ENCODE results near the gene CRTC1. TPM values are rescaled to one million over a fixed set of nuclear protein-coding genes. Genes with fewer than 3 reads are reported as not detected.

The CRTC1 gene
- total RNA-seq, 1 experiment from 2014 or later: 12.3 TPM

GRCh38 chr19:18684642-18684993 is 1.1 kb downstream of the CRTC1 start:
- ATAC-seq (no peak), DNase-seq (ENCODE audit: low spot score) (no peak)
- no peak for TF ChIP-seq OVOL2 (CRISPR knock-in tag; IDR thresholded peaks at IDR 0.05; ENCODE audit: borderline replicate concordance)
- no peak for TF ChIP-seq MLX (CRISPR knock-in tag; IDR thresholded peaks at IDR 0.05)
- TF ChIP-seq HMGXB4 (CRISPR knock-in tag; IDR thresholded peaks at IDR 0.05): no peak
- TF ChIP-seq CDX4 (CRISPR knock-in tag; IDR thresholded peaks at IDR 0.05; ENCODE audit: borderline replicate concordance): no peak
- no peak for TF ChIP-seq MAX (CRISPR knock-in tag; IDR thresholded peaks at IDR 0.05)
- ChIA-PET CTCF (interaction anchor here (0.9 to 1.3 kb wide), 3 partner anchors 8 to 223 kb away, joined by 3 to 4 read pairs (median 3); no protein-coding TSS in a partner anchor), POLR2A (no interaction called here)
- H3K9me3 Mint-ChIP-seq: no peaks in the 10 kb centered on the region
- H3K4me1 Mint-ChIP-seq: peaks cover 4% of the 10 kb centered on the region; the same call in 1 of the 2 replicates
- peak overlapping the region; percentile 70 for H3K4me3 Mint-ChIP-seq
- H3K27me3 Mint-ChIP-seq (ENCODE audit: low read depth): no peaks in the 10 kb centered on the region; the same call in 1 of the 2 replicates
- H3K27ac Mint-ChIP-seq: no peak overlapping the region
- H3K36me3 Mint-ChIP-seq: no peaks in the 10 kb centered on the region

- DNase-seq (ENCODE audit: low spot score): no peak
- POLR2A ChIA-PET: no interaction called here
- H3K9me3 Mint-ChIP-seq: no peaks in the 10 kb centered on the region
- no peaks in the 10 kb centered on the region for H3K36me3 Mint-ChIP-seq
- no peak overlapping the region for H3K27ac Mint-ChIP-seq
- ATAC-seq: no peak
- H3K27me3 Mint-ChIP-seq (ENCODE audit: low read depth): no peaks in the 10 kb centered on the region; the same call in 1 of the 2 replicates
- CTCF ChIA-PET: interaction anchor here (0.9 to 1.3 kb wide), 2 partner anchors 9 to 97 kb away, joined by 3 to 4 read pairs; no protein-coding TSS in a partner anchor
- TF ChIP-seq FOXP1 (CRISPR knock-in tag; IDR thresholded peaks at IDR 0.05; ENCODE audit: borderline replicate concordance) (no peak), MLX (CRISPR knock-in tag; IDR thresholded peaks at IDR 0.05) (no peak), ZNF317 (CRISPR knock-in tag; IDR thresholded peaks at IDR 0.05; ENCODE audit: borderline replicate concordance, low read depth) (no peak), PRRX2 (CRISPR knock-in tag; IDR thresholded peaks at IDR 0.05) (no peak), ZMAT4 (CRISPR knock-in tag; IDR thresholded peaks at IDR 0.05) (no peak)
- no peak overlapping the region for H3K4me3 Mint-ChIP-seq
- peaks cover 4% of the 10 kb centered on the region; the same call in 1 of the 2 replicates for H3K4me1 Mint-ChIP-seq
Measured at GRCh38 chr19:18685597-18686190, 2.2 kb downstream of the CRTC1 start.

- POLR2A ChIA-PET: no interaction called here
- peaks cover 2% of the 10 kb centered on the region; the same call in 1 of the 2 replicates for H3K4me1 Mint-ChIP-seq
- no peaks in the 10 kb centered on the region for H3K36me3 Mint-ChIP-seq
- ATAC-seq (no peak), DNase-seq (ENCODE audit: low spot score) (no peak)
- CTCF ChIA-PET: no interaction called here
- no peaks in the 10 kb centered on the region for H3K9me3 Mint-ChIP-seq
- peak overlapping the region; percentile 49; the same call in 1 of the 2 replicates for H3K27ac Mint-ChIP-seq
- H3K4me3 Mint-ChIP-seq: no peak overlapping the region
- TF ChIP-seq SP1 (CRISPR knock-in tag; conservative IDR thresholded peaks at IDR 0.05) (no peak), KAT7 (CRISPR knock-in tag; IDR thresholded peaks at IDR 0.05; ENCODE audit: borderline replicate concordance) (no peak), AFF4 (CRISPR knock-in tag; IDR thresholded peaks at IDR 0.05; ENCODE audit: borderline replicate concordance) (no peak), ZMAT4 (CRISPR knock-in tag; IDR thresholded peaks at IDR 0.05) (no peak), ATF2 (CRISPR knock-in tag; IDR thresholded peaks at IDR 0.05; ENCODE audit: borderline replicate concordance, low read depth) (no peak), NFATC4 (CRISPR knock-in tag; IDR thresholded peaks at IDR 0.05) (no peak), ZNF219 (CRISPR knock-in tag; IDR thresholded peaks at IDR 0.05; ENCODE audit: borderline replicate concordance) (no peak), USF1 (CRISPR knock-in tag; IDR thresholded peaks at IDR 0.05) (no peak)
- H3K27me3 Mint-ChIP-seq (ENCODE audit: low read depth): no peaks in the 10 kb centered on the region
Measured at GRCh38 chr19:18687740-18688465, 4.4 kb downstream of the CRTC1 start.
